Brain microvascular endothelial cell (primary cell): ENCODE results near the gene ARHGAP21.

ENCODE experiments used
- DNase-seq: peaks from one replicate; pipeline ENCODE4 v3.0.0-alpha.2; 2020
- H3K27ac ChIP-seq: fragments of 250-450 bp; sonication (Bioruptor Pico); 2 replicates; pipeline ENCODE4 v1.5.1; 2020; ENCODE audit warnings: mild to moderate bottlenecking, moderate library complexity
- H3K27me3 ChIP-seq: fragments of 250-450 bp; sonication (Bioruptor Pico); replicated peaks from 2 replicates; pipeline ENCODE4 v1.5.1; 2020; ENCODE audit warnings: mild to moderate bottlenecking
- H3K36me3 ChIP-seq: fragments of 250-450 bp; sonication (Bioruptor Pico); replicated peaks from 2 replicates; pipeline ENCODE4 v1.5.1; 2020; ENCODE audit warnings: mild to moderate bottlenecking
- H3K4me3 ChIP-seq: 2 replicates; pipeline ENCODE4 v1.5.1; 2011; ENCODE audit warnings: low read depth, mild to moderate bottlenecking, control low read depth, low read length, moderate library complexity
- in situ Hi-C: cut with HindIII; loops from 2 replicates; pipeline ENCODE4 v1.10.0; 2017; ENCODE audit warnings: low sequenced_read_pairs, low pct_ligation_motif_present
- TF ChIP-seq, protein P1 (sequence below): IDR thresholded peaks from 2 replicates; pipeline ENCODE4 v1.5.1; 2011; ENCODE audit warnings: low read depth, mild to moderate bottlenecking, moderate library complexity, low read length, control low read depth, inconsistent platforms; ENCODE audit errors: missing control alignments

The ARHGAP21 gene

DNA sequence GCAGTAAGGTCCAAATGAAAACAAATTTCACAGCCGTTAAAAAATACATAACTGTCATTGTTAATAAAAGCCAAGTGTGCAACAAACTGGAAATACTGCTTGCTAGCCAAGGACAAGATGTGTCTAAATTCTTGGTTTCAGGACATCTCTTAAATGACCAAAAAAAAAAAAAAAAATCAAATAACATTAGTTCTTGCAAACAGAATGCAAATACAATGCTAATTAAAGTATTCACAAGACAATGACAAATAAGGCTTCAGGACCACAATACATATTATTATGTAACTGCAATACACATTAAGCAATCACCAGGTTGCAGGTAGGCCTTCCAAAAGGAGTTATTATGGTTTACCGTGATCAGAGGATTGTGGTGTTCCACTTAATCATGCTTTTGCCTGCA, 3.6 kb downstream of the ARHGAP21 start:
- no peak for DNase-seq
- Histone ChIP-seq H3K27ac (no peak overlapping the region), H3K27me3 (no peaks in the 10 kb centered on the region), H3K4me3 (peak overlapping the region; percentile 72), H3K36me3 (no peaks in the 10 kb centered on the region)
- in situ Hi-C loops = no loop called here
- TF ChIP-seq, protein P1, sequence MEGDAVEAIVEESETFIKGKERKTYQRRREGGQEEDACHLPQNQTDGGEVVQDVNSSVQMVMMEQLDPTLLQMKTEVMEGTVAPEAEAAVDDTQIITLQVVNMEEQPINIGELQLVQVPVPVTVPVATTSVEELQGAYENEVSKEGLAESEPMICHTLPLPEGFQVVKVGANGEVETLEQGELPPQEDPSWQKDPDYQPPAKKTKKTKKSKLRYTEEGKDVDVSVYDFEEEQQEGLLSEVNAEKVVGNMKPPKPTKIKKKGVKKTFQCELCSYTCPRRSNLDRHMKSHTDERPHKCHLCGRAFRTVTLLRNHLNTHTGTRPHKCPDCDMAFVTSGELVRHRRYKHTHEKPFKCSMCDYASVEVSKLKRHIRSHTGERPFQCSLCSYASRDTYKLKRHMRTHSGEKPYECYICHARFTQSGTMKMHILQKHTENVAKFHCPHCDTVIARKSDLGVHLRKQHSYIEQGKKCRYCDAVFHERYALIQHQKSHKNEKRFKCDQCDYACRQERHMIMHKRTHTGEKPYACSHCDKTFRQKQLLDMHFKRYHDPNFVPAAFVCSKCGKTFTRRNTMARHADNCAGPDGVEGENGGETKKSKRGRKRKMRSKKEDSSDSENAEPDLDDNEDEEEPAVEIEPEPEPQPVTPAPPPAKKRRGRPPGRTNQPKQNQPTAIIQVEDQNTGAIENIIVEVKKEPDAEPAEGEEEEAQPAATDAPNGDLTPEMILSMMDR = no peak

DNA sequence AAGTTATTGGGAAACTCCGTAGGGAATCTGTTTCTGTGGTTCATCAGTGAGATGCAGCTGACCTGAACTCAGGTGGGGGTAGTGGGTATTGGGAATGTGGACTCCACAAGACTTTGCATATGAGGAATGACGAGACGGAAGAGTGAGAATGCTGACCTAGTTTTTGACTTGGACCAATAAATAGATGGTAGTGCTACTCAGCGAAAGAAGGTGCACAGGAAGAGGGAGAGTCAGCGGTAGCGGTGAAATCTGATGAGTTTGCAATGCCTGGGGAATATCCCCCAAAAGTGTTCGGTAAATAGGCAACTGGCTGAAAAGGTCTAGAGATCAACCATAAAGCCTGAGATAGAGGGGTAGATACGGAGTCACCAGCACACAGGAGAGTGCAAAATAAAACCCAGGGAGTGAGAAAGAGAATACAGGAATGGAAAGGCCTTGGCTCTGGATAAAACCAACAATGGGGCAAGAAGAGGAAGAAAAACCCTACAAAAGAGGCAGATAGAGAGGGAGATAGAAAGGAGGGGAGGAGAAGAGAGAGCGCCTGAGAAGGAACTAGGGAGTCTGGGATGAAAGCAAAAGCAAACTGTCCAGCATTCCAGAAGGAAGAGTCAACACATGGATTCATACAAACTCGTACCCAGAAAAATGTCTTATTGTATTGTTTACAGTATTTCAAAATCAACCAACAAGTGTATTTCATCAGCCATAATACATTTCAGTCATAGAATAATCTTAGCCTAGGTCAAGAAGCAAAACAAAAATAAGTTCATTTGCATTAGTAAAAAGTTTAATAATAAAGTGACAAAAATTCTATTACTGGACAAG, 5.4 kb downstream of the ARHGAP21 start:
- peak; percentile 56 for DNase-seq
- in situ Hi-C loops = no loop called here
- Histone ChIP-seq H3K27me3 (no peaks in the 10 kb centered on the region), H3K27ac (peak overlapping the region; percentile 9), H3K4me3 (peak overlapping the region; percentile 9), H3K36me3 (no peaks in the 10 kb centered on the region)
- TF ChIP-seq, protein P1 = no peak

DNA sequence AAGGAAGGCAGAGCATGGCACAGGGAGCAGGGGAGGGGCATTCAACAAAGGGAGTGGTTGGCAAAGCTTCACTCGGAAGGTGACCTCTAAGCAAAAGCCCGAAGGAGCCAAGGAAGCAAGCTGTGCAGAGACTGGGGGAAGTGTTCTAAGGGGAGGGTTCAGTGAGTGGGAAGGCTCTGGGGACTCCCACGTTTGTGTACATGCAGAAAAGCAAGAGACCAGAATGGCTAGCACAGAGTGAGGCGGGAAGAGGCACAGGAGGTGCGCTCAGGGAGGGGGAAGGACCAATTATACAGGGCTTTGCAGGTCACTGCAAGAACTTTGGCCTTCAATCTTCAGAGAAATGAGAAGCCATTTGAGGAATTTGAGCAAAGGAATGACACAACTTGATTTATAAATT, 7.4 kb downstream of the ARHGAP21 start:
- H3K4me3 ChIP-seq = no peak overlapping the region
- in situ Hi-C loops = no loop called here
- H3K36me3 ChIP-seq = no peaks in the 10 kb centered on the region
- TF ChIP-seq, protein P1 = no peak
- H3K27ac ChIP-seq = no peak overlapping the region
- no peak for DNase-seq
- no peaks in the 10 kb centered on the region for H3K27me3 ChIP-seq

DNA sequence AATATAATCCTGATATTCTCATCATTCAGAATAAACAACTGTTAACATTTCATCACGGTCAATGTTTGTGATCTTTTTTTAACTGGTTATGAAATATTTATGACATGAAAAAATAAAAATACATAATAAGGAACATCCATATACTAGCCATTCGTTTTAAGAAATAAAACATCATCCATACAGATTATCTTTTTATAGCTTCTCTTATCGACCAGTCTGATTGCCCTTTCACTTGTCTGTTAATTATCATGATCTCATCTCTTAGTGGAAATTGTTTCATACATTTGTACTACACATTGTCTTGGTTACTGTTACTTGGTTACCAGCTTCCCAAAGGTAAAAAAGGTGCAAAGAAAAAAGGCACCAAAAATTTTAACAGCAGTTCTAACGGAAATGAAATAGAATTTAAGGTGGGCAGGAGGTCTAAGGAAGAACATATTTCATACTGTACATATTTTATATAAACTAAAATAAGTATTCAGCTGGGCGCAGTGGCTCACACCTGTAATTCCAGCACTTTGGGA, 8.4 kb downstream of the ARHGAP21 start:
- no peak for DNase-seq

DNA sequence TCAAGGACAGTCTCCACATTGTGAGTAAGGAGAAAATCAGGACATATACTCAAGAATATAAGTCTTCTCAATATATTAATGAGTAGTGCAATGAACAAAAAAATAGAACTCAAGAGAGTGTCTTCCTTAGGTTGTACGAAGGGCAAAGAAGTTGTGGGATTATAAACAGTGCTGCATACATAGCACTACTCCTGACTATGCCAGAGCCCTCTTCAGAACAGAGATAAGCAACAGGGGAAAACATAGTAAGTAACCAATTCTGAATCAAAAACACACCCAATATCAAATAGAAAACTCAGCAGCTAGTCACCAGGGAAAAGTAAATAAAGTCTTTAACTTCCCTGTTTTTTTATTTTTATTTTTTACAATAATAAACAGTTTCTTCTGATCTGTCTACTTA, 10.6 kb downstream of the ARHGAP21 start:
- no peaks in the 10 kb centered on the region for H3K27me3 ChIP-seq
- TF ChIP-seq, protein P1 = no peak
- no peak overlapping the region for H3K27ac ChIP-seq
- DNase-seq = no peak
- in situ Hi-C loops = no loop called here
- H3K4me3 ChIP-seq = no peak overlapping the region
- no peaks in the 10 kb centered on the region for H3K36me3 ChIP-seq

More for the DNA sequence above, 8.4 kb downstream of the ARHGAP21 start:
- Histone ChIP-seq H3K4me3 (no peak overlapping the region), H3K36me3 (no peaks in the 10 kb centered on the region), H3K27ac (no peak overlapping the region), H3K27me3 (no peaks in the 10 kb centered on the region)
- in situ Hi-C loops = no loop called here
- TF ChIP-seq, protein P1 = no peak

DNA sequence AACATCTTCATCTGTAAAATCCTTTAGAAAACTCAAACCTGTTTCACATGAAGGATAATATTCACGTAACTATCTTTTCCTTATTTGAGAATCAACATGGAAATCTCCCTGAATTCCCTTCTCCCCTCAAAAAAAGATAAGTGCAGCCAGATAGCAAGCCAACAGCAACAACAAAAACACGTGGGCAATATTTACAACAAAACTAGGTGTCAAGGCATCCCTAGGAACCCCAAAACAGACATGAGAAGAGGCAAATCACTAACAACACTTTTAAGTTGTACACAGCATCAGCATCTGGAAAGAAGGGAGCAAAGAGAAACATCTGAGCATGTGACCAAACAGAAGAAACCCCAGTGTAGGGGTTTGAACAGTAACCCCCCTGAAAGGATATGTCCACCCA, 12.2 kb downstream of the ARHGAP21 start:
- in situ Hi-C loops = no loop called here
- no peak for DNase-seq
- Histone ChIP-seq H3K4me3 (no peak overlapping the region), H3K27me3 (no peaks in the 10 kb centered on the region), H3K36me3 (no peaks in the 10 kb centered on the region), H3K27ac (no peak overlapping the region)
- TF ChIP-seq, protein P1 = no peak
